ENCODE results near the gene INO80C.

INO80C gene, protein sequence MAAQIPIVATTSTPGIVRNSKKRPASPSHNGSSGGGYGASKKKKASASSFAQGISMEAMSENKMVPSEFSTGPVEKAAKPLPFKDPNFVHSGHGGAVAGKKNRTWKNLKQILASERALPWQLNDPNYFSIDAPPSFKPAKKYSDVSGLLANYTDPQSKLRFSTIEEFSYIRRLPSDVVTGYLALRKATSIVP

DNA sequence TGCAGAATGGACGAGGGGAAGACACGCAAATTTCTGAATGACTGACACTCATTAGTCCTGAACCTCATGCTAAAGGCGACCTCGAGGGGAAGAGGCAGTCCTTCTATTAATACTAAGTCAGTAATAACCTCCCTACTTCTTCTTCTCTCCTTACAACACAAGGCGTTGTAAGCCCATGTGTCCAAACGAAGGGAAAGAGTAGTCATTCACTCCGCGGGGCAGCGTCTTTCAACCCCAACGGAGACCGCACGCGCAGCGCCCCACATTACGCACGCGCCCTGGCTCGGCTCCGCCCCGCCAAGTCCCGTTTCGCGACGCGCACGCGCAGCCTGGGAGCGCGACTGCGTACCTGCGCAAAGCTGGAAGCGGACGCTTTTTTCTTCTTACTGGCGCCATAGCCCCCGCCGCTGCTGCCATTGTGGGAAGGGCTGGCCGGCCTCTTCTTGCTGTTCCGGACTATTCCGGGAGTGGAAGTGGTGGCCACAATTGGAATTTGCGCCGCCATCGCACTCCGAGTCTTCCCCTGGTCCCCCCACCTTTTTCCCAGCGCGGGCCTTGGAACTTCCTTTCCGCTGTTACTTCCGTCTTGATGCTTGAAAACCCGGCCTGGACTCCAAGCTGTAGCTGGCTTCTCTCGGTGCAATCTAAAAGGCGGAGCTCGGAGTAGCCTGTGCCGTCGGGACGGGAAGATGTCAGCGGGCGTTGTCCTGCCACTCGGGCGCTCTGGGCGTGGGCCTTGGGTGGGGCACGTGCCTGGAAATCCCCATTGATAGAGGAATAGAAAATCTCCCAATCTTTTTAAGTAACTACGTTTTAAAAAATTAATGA is at the start of gene INO80C:
Gene INO80C, minus strand, starts transcription at position 591 of the 828 bp plus-strand sequence. Its CDS starts 86 bp downstream, at position 505.
- TF ChIP-seq CTCF (IDR thresholded peaks at IDR 0.05; ENCODE audit: insufficient read depth, low read depth, low read length, missing control alignments), result no peak
- peak within 1 kb of the TSS; percentile 82 for H3K4me3 ChIP-seq (ENCODE audit: low read length)
- peak; percentile 97 for DNase-seq (ENCODE audit: low read depth)

GRCh38 chr18:35547008-35547605 is 49.3 kb upstream of the INO80C start:
- TF ChIP-seq CTCF (IDR thresholded peaks at IDR 0.05; ENCODE audit: insufficient read depth, low read depth, low read length, missing control alignments), result no peak
- DNase-seq (ENCODE audit: low read depth), result no peak
- no peak overlapping the region for H3K4me3 ChIP-seq (ENCODE audit: low read length)

- no peak for DNase-seq (ENCODE audit: low read depth)
- no peak for TF ChIP-seq CTCF (IDR thresholded peaks at IDR 0.05; ENCODE audit: insufficient read depth, low read depth, low read length, missing control alignments)
Measured at GRCh38 chr18:35542356-35542755, 44.6 kb upstream of the INO80C start.

GRCh38 chr18:35535297-35535696 is 37.5 kb upstream of the INO80C start:
- DNase-seq (ENCODE audit: low read depth), result no peak
- no peak for TF ChIP-seq CTCF (IDR thresholded peaks at IDR 0.05; ENCODE audit: insufficient read depth, low read depth, low read length, missing control alignments)
- H3K4me3 ChIP-seq (ENCODE audit: low read length), result no peak overlapping the region

More at GRCh38 chr18:35542356-35542755, 44.6 kb upstream of the INO80C start:
- H3K4me3 ChIP-seq (ENCODE audit: low read length), result no peak overlapping the region

DNA sequence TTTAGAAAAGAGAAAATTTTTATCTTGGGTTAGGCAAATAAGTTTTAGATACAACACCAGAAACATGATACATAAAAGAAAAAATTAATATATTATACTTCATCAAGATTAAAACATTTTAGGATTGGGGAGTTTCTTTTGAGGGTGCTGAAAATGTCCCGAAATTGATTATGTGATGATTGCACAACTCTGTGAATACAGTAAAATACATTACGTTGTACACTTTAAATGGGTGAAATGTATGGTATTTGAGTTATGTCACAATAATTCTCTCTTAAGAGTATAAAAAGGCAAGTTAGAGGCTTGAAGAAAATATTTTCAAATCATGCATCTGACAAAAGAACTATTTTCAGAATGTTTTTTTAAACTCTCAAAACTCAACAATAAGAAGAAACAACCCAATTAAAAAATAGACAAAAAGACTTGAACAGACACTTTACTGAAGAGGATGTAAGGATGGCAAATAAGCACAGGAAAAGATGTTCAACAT is 36.2 kb upstream of the INO80C start:
- no peak overlapping the region for H3K4me3 ChIP-seq (ENCODE audit: low read length)
- no peak for TF ChIP-seq CTCF (IDR thresholded peaks at IDR 0.05; ENCODE audit: insufficient read depth, low read depth, low read length, missing control alignments)
- DNase-seq (ENCODE audit: low read depth), result no peak

GRCh38 chr18:35528749-35529274 is 31.1 kb upstream of the INO80C start:
- DNase-seq (ENCODE audit: low read depth), result no peak
- H3K4me3 ChIP-seq (ENCODE audit: low read length), result no peak overlapping the region
- no peak for TF ChIP-seq CTCF (IDR thresholded peaks at IDR 0.05; ENCODE audit: insufficient read depth, low read depth, low read length, missing control alignments)

Data from epithelial cell of esophagus (primary cell).